A172 (cell line): ENCODE results near the gene NR1H4. TPM values are rescaled to one million over a fixed set of nuclear protein-coding genes. Genes with fewer than 3 reads are reported as not detected.
"Not testable (repeated sequence)": the region's sequence is repeated elsewhere in the genome, so short reads cannot be mapped to it uniquely, and the experiment has no call there.

Source experiments
- DNase-seq: peaks from one replicate; pipeline ENCODE4 v3.0.0-alpha.2; 2015; ENCODE audit warnings: low spot score
- total RNA-seq: library from RNA; depleted of rRNA; stranded (reverse); fragments of >200 nt; shearing (Covaris generic); gene quantifications from 2 replicates; pipeline ENCODE4 v1.2.3, GENCODE V29; 2014; rRNA removed

The NR1H4 gene
- 0.17 and 0.53 TPM in 2 replicates for total RNA-seq

DNA sequence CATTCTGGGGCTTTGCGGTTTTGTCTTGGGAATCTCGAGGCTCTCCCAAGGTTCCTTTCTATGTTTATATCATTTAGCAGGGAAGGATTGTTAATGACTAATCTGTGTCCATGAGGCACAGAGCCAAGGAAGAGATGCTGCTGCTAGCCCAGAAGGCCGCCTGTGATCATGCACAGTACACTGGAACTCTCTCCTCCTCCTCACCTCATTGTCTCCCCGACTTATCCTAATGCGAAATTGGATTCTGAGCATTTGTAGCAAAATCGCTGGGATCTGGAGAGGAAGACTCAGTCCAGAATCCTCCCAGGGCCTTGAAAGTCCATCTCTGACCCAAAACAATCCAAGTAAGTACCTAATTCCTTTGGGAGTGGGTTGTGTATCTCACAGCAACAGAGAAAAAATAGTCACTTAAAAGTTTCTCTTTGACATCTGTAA is at the start of gene NR1H4:
Gene NR1H4 (plus strand): TSS at position 151 of the 435 bp plus-strand sequence. CDS start 19,458 bp downstream, outside the sequence.
- peak; percentile 93 for DNase-seq

DNA sequence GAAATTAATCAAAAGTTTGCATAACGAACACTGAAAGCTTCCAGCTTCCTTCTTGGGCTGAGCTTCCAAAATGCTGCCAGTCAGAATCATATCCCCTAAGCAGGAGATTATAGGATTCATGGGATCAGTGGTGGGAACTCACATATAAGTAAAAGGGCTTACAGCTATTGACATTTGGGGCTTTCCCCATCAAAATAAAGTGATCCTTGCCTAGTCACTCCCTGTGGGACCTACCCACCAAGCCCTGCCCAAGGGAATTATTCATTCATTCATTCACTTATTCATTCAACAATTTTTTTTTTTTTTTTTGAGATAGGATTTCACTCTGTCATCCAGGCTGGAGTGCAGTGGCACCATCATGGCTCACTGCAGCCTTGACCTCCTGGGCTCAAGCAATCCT is 47.5 kb upstream of the NR1H4 start:
- no peak for DNase-seq

DNA sequence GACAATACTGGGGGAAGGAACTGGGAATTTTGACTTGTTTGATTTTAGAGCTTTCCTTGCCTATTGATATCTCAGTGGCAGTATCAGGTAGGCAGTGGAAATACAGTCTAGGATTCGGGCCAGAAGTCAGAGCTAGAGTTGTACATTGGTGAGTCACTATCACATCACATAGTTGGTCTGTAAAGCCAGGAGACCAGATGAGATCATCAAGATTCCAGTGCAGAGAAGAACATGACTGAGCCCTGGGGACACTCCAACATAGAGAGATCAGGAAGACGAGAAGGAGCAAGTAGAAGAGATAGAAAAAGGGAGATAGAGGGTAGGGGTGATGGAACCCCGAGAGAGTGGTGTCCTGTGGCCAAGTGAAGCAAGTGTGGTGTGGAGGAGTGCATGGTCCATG is 46.6 kb upstream of the NR1H4 start:
- peak; percentile 75 for DNase-seq

DNA sequence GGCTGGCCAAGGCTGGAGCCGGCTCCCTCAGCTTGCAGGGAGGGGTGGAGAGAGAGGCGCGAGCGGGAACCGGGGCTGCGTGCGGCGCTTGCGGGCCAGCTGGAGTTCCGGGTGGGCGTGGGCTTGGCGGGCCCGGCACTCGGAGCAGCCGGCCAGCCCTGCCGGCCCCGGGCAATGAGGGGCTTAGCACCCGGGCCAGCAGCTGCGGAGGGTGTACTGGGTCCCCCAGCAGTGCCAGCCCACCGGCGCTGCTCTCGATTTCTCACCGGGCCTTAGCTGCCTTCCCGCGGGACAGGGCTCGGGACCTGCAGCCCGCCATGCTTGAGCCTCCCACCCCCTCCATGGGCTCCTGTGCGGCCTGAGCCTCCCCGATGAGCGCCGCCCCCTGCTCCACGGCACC is 43.4 kb upstream of the NR1H4 start:
- not testable (repeated sequence) for DNase-seq

- DNase-seq: no peak
These were observed 40.0 kb upstream of the NR1H4 start for GRCh38 chr12:100433701-100434100.

DNA sequence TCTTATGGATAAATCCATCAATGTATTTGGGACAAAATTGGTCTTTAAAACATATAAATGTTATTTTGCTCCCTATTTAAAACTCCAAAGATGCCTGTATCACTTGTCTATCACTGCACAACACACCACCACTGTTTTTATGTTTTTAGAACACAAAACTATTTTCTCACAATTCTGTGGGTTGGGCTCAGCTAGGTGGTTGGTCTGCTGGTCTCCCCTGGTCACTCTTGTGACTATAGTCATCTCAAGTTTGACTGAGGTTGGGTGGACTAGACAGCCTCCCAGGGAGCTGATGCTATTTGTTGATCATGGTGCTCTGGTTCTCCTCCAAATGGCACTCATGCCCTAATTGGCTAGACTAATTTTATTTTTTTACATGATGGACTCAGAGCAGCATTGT is 39.5 kb upstream of the NR1H4 start:
- no peak for DNase-seq

- DNase-seq: no peak
These were observed 37.7 kb upstream of the NR1H4 start for GRCh38 chr12:100435957-100436356.

- DNase-seq: no peak
These were observed 36.4 kb upstream of the NR1H4 start for GRCh38 chr12:100437038-100437841.

GRCh38 chr12:100439797-100440196 is 33.9 kb upstream of the NR1H4 start:
- no peak for DNase-seq

DNA sequence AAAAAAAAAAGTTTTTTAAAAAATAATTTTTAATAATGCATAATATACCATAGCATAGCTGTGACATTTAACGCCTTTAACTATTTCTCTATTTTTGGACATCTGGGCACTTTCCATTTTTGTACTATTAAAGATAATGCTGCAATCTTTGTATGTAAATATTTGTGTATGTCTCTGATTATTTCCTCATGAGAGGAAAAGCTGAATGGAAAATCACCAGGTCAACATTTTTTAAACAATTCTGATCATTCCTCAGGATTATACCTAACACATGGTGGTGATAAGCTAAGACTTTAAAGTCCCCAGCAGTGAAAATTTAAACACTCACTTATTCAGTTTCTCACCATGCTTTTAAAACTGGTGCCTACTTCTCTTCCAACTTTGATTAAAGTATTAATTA is 31.3 kb upstream of the NR1H4 start:
- no peak for DNase-seq

DNA sequence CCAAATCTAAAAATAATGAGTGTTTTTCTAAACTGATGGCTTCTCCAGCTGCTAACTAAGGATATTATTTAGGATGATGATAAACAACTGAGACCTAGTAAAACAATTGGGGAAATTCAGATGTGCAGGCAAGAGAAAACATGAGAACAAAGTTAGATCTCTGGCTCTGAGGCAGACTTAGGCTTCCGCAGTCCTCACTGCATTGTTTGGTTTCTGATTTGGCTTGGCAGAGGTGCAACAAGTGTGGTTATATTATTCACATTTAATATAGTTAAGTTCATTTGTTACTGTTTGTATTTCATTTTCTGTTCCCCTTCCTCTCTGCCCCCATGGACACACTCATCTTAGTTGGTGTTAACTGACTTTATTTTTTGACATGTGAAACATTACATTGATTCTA is 30.2 kb upstream of the NR1H4 start:
- no peak for DNase-seq

GRCh38 chr12:100445081-100445481 is 28.6 kb upstream of the NR1H4 start:
- no peak for DNase-seq

DNA sequence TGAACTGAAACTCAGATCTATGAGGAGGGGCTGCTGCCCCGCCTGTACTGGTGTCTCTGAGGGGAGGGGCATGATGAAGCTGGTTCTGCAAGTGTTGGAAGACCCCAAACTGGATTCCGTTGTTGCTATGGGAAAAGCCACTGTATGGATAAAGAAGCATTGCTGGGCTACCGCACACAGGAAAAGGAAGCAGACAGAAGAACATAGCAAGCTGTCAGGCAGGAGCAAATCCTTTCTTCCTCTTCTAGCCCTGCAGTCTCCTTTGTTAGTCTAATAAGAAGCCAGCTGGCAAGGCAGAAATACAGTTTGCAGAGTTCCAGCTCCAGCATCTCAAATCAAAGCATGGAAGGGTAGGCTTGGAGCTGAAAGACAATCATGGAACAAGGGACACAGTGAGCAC is 26.3 kb upstream of the NR1H4 start:
- no peak for DNase-seq

GRCh38 chr12:100448656-100449055 is 25.0 kb upstream of the NR1H4 start:
- DNase-seq: no peak

- no peak for DNase-seq
These were observed 22.9 kb upstream of the NR1H4 start for GRCh38 chr12:100450735-100451134.

- DNase-seq: no peak
These were observed 19.7 kb upstream of the NR1H4 start for GRCh38 chr12:100453951-100454350.

GRCh38 chr12:100455896-100456295 is 17.8 kb upstream of the NR1H4 start:
- no peak for DNase-seq

DNA sequence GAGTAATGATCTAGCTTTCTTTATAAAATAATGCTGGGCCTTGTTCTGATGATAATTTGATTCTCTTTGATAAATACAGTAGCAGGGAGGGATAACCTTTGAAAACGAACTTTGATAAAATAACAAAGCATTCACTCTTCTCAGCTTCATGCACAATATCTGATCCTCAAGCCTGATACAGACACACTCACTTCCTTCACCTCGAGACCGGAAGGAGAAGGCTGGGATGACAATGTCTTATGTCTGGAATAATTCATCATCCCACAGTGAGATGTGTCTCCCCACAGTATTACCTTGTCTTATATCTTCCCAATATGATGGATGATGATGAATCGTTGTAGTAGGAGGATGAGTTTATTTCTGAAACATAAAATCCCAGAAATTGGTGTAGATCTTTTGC is 15.5 kb upstream of the NR1H4 start:
- no peak for DNase-seq

DNA sequence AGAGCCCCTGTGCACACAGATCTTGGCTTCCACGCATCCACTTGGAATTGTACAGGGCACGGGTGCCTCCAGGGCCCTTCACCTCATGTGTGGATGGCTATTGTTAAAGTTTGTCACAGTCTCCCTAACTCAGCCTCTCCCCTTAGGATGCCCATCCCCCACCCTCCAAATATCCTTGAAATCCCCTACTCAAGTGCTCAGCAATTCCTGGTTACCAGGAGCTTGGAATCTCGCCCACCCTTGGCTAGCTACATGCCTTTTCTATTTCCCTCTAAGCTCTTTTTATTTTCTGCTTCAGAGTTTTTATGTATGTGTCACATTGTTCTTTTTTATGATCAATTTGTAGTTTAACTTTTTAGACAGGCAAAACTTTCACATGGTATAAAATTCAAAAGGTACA is 13.0 kb upstream of the NR1H4 start:
- no peak for DNase-seq

DNA sequence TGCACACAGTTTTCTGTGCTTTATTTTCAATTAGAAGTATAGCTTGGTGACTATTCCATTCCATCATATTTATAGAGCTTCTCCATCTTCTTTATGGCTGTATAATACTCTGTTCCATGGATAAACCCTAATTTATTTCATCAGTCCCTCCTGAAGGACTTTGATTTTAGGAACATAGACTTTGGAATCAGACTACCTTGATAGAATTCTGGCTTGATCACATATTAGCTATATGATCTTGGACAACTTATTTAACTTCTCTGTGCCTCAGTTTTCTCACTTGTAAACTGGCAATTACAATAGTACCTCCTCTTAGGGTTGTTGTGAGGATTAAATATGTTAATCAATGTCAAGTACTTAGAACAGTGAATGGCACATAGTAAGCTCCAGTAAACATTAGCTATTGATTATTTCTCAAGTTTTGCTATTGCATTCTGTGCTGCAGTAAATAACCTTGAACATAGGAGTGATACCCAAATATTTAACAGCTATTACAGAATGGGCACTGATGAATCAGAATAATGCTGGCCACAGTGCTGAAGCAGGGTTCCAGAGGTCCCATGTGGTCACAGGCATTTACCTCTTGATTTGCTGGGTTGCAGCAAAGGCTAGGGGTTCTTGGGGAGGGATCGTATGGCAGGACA is 12.2 kb upstream of the NR1H4 start:
- no peak for DNase-seq

DNA sequence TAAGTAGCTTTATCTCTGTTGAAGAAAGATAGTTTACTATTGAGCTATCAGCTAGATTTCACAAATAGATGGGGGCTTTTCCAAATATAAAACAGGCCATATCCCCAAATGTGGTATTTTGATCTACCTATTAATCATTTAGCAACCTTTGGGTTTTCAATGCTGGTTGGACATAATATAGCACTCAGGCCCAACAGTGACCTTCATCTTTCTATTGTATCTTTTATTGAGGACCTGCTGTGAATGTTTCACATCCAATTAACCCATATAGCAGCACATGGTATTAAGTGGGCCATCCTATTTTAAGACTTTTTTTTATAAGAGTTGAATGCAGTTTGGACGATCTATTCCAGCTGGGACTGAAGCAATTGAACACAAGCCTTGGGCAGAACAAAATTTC is 10.0 kb upstream of the NR1H4 start:
- no peak for DNase-seq

DNA sequence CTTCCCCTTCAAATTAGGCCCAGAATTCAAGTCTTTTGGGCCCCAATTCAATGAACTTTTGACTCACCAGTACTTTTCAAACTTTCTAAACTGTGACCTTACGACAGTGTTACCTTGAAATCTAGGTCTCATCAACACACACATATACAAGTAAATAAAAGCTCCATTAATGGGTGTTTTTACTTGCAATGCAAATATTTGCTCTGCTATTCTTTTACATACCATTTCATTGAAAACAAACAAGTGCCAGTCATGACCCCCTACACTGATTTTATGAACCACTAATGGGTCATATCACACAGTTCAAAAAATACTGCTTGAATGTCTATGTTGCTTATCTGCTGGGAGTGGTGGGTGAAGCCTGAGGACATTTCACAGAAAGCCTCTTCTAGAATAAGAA is 9.1 kb upstream of the NR1H4 start:
- DNase-seq: no peak

- no peak for DNase-seq
These were observed 5.5 kb upstream of the NR1H4 start for GRCh38 chr12:100468126-100468525.
